ENCODE measurements around the gene ZAP70. TPM values are rescaled to one million over a fixed set of nuclear protein-coding genes. Genes with fewer than 3 reads are reported as not detected.

The ZAP70 gene
- total RNA-seq, 1 experiment from 2014 or later = not detected

DNA sequence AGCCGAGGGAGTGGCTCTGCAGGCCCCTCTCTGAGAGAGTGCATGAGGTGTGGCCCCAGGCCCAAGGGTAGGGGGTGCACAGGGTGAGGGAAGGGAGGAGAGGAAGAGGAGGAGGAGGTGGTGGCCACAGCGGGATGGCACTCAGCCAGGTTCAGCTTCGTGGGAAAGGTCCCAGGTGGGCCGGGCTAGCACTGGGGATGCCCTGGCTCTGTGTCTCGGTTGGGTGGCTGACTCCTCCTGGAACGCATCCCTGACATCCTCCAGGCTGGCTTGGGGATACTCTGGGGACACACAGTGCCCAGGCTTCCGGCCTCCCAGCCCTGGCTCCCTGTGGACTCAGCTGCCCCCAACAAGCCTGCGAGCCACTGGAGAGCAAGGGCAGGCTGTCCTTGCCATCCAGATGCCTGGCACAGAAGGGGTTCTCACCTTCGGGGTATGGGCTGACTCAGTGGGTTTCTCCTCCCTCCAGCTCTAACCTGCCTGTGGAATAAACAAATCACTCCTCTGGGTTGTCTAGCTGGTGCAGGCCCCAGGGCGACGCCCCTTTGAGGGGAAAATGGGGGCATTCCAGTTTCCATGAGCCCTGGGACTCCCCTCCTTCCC, 582 bp upstream of the ZAP70 start:
- H3K4me3 ChIP-seq = no peak overlapping the region
- CTCF ChIA-PET = no interaction called here
- intact Hi-C loops (cut with micrococcal nuclease; ENCODE audit: unreplicated experiment) = loop anchor here (5.0 to 10.0 kb wide), 2 partner anchors 40 to 892 kb away; partner anchors contain the start of genes COA5 and UNC50
- no peak overlapping the region for H3K4me2 ChIP-seq
- H3K36me3 ChIP-seq (ENCODE audit: low read depth) = no peaks in the 10 kb centered on the region
- no peak overlapping the region for H2AFZ ChIP-seq
- no peak for DNase-seq
- 0 out of 2 replicates have a peak, but pooled peaks cover 5% of the 10 kb centered on the region for H3K4me1 ChIP-seq (replicated peaks; ENCODE audit: insufficient read depth)
- no peaks in the 10 kb centered on the region for H4K20me1 ChIP-seq (ENCODE audit: insufficient read depth)
- H3K27ac ChIP-seq = no peak overlapping the region
- 0 out of 2 replicates have a peak, but pooled peaks cover 5% of the 10 kb centered on the region for H3K27me3 ChIP-seq (ENCODE audit: insufficient read depth, low read depth)
- TF ChIP-seq EZH2 (IDR thresholded peaks at IDR 0.05; ENCODE audit: low read depth) = no peak
- TF ChIP-seq, protein P1, sequence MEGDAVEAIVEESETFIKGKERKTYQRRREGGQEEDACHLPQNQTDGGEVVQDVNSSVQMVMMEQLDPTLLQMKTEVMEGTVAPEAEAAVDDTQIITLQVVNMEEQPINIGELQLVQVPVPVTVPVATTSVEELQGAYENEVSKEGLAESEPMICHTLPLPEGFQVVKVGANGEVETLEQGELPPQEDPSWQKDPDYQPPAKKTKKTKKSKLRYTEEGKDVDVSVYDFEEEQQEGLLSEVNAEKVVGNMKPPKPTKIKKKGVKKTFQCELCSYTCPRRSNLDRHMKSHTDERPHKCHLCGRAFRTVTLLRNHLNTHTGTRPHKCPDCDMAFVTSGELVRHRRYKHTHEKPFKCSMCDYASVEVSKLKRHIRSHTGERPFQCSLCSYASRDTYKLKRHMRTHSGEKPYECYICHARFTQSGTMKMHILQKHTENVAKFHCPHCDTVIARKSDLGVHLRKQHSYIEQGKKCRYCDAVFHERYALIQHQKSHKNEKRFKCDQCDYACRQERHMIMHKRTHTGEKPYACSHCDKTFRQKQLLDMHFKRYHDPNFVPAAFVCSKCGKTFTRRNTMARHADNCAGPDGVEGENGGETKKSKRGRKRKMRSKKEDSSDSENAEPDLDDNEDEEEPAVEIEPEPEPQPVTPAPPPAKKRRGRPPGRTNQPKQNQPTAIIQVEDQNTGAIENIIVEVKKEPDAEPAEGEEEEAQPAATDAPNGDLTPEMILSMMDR (conservative IDR thresholded peaks at IDR 0.05) = no peak
- H3K9me2 ChIP-seq (ENCODE audit: insufficient read depth) = no peaks in the 10 kb centered on the region
- H3K79me2 ChIP-seq (ENCODE audit: low read depth) = no peaks in the 10 kb centered on the region
- POLR2A ChIA-PET (ENCODE audit: unreplicated experiment) = no interaction called here
- no TSS peak for BruUV-seq (replicated peaks)
- H3F3A ChIP-seq (ENCODE audit: insufficient read depth, low read depth) = no peaks in the 10 kb centered on the region
- H3K9me3 ChIP-seq (ENCODE audit: insufficient read depth, low read depth) = no peaks in the 10 kb centered on the region

DNA sequence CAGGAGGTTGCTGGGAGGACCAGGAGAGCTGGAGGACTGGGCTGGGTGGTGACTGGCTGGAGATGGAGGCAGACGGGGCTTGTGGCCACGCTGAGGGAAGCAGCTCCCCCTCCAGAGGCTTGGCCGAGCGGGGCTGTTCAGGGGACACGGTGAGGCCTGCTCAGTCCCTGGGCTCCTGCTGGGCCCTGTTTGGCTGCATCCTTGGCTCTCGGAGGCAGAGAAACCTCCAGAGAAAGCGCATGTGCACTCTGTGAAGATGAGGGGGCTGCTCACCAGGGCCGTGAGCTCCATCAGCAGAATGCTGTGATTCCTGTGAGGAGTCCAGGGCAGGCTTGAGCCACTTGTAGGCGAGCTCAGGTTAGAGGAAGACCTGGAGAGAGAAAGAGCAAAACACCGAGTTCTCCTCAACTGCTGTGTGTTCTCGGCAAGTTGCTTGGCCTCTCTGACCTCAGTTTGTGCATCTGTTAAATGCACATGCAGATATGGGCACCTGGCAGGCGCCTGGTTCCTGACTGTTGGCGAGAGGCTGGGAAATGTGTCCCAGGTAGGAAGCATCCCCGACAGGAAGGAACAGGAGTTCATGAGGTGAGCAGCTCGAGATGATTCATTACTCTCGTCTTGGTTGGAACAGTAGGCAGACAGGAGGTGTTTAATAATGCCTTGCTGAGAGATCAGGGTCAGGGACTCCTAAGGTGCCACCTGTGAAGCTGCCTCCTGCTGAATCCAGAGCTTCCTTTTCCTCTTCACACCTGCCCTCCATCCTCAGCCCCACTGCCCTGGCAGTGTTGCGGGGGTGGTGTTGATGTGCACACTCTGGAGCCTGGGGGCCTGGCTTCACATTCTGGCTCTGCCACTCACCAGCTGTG, 941 bp downstream of the ZAP70 start:
- no peak for TF ChIP-seq EZH2 (IDR thresholded peaks at IDR 0.05; ENCODE audit: low read depth)
- TF ChIP-seq, protein P1 (conservative IDR thresholded peaks at IDR 0.05) = no peak
- ChIA-PET CTCF (no interaction called here), POLR2A (ENCODE audit: unreplicated experiment) (no interaction called here)
- Histone ChIP-seq H3K4me3 (no peak overlapping the region), H3K4me2 (no peak overlapping the region), H3K9me3 (ENCODE audit: insufficient read depth, low read depth) (no peaks in the 10 kb centered on the region), H3K27me3 (ENCODE audit: insufficient read depth, low read depth) (peaks cover 10% of the 10 kb centered on the region; the same call in 1 of the 2 replicates), H3K4me1 (replicated peaks; ENCODE audit: insufficient read depth) (0 out of 2 replicates have a peak, but pooled peaks cover 5% of the 10 kb centered on the region), H3K79me2 (ENCODE audit: low read depth) (no peaks in the 10 kb centered on the region), H3K36me3 (ENCODE audit: low read depth) (no peaks in the 10 kb centered on the region), H3K9me2 (ENCODE audit: insufficient read depth) (no peaks in the 10 kb centered on the region), H3K27ac (no peak overlapping the region), H4K20me1 (ENCODE audit: insufficient read depth) (no peaks in the 10 kb centered on the region), H3F3A (ENCODE audit: insufficient read depth, low read depth) (no peaks in the 10 kb centered on the region), H2AFZ (no peak overlapping the region)
- intact Hi-C loops (cut with micrococcal nuclease; ENCODE audit: unreplicated experiment) = loop anchor here (5.0 to 10.0 kb wide), 2 partner anchors 38 to 890 kb away; partner anchors contain the start of genes COA5 and UNC50
- no TSS peak for BruUV-seq (replicated peaks)
- DNase-seq = no peak

DNA sequence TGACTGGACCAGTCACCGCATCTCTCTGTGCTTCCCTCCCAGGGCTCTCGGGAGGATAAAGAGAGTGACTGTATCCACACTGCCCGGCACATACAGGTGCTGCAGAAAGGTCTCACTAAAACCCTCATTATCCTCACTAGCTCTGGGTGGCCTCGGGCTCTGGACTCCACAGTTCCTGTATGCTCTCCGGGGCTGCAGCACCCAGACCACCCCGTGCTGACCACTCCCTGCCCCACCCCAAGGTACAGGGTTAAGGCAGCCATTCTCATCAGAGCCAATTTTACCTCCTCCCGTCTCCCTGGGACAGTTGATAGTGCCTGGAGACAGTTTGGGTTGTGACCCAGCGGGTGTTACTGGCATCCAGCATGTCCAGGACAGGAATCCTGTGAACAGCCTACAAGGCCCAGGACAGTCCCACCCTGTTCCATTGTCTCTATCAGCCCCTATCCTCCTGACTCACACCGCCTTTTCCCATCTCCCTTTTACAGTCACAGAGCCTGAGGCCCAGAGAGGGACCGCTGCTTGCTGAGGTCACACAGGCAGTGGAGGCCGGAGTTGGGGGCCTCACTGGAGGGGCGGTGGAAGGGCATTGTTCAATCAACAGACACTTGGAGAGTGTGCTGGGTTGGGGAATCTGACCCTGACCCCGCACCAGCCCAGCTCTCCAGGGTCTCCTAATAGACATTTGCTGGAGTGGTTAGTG, 1.7 kb downstream of the ZAP70 start:
- Histone ChIP-seq H3K36me3 (ENCODE audit: low read depth) (no peaks in the 10 kb centered on the region), H3K4me3 (no peak overlapping the region), H3K4me1 (replicated peaks; ENCODE audit: insufficient read depth) (0 out of 2 replicates have a peak, but pooled peaks cover 5% of the 10 kb centered on the region), H3K79me2 (ENCODE audit: low read depth) (no peaks in the 10 kb centered on the region), H3K9me3 (ENCODE audit: insufficient read depth, low read depth) (no peaks in the 10 kb centered on the region), H4K20me1 (ENCODE audit: insufficient read depth) (no peaks in the 10 kb centered on the region), H2AFZ (no peak overlapping the region), H3K27me3 (ENCODE audit: insufficient read depth, low read depth) (peaks cover 15% of the 10 kb centered on the region; the same call in 1 of the 2 replicates), H3F3A (ENCODE audit: insufficient read depth, low read depth) (no peaks in the 10 kb centered on the region), H3K27ac (no peak overlapping the region), H3K4me2 (no peak overlapping the region), H3K9me2 (ENCODE audit: insufficient read depth) (no peaks in the 10 kb centered on the region)
- intact Hi-C loops (cut with micrococcal nuclease; ENCODE audit: unreplicated experiment) = loop anchor here (5.0 to 10.0 kb wide), 2 partner anchors 37 to 890 kb away; partner anchors contain the start of genes COA5 and UNC50
- no TSS peak for BruUV-seq (replicated peaks)
- ChIA-PET POLR2A (ENCODE audit: unreplicated experiment) (no interaction called here), CTCF (no interaction called here)
- DNase-seq = no peak
- TF ChIP-seq EZH2 (IDR thresholded peaks at IDR 0.05; ENCODE audit: low read depth) = no peak
